HG03095 (cell line): ENCODE data around the gene PFDN1.

ENCODE experiments used
- ATAC-seq: cut with Tn5 transposase; IDR thresholded peaks from one replicate; pipeline ENCODE4 v1.9.1; 2021; ENCODE audit warnings: moderate library complexity; ENCODE audit not compliant: unreplicated experiment

The PFDN1 gene

GRCh38 chr5:140262221-140262620 lies 40.7 kb downstream of the PFDN1 start:
- no peak for ATAC-seq

DNA sequence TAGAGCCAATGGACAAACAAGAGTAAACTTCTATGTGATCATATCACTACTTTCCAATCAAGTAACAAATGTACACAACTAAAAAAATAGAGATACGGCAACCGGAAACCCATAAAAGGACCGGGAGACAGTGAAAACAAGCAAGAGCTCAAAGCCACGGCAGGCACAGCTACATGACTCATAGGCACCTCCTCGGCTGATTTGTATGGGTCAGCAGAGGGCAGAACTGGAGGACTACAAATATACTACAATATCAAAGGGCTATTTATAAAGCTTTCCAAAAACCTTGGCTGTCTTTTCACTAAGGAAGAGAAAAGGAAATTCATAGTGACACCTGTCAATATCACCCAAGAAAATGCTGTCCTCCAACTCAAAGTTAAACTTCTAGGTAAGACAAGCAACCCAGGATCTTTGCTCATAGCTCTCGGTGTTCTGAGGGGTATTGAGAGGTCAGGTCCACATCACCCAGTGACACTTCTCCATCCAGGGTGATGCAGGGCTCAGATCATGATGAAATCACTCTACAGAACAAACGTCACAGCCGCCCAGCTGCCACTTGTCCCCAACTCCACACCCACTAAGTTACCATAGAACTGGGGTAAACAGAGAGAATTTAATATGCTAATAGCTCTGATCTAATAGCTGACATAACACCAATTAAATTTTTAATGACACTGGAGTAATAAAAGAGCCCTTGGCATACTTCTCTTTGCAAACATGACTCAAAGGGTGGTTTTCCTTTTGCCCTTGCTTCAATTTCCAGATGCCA lies 41.3 kb downstream of the PFDN1 start:
- no peak for ATAC-seq

DNA sequence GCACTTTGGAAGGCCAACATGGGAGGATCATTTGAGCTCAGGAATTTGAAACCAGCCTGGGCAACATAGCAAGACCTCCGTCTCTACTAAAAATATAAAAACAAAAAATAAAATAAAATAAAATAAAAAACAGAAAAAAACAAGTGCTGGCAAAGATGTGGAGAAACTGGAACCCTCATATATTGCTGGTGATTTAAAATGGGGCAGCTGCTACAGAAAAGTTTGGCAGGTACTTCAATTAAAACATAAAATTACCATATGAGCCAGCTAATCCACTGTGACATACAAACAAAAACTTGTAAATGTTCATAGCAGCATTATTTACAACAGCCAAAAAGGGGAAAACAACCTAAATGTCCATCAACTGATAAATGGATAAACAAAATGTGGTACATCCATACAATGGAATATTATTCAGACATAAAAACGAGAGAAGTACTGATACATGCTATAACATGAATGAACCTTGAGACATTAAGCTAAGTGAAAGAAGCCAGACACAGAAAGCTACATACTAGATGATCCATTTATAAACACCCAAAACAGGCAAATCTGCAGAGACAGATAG lies 42.7 kb downstream of the PFDN1 start:
- ATAC-seq, result no peak

DNA sequence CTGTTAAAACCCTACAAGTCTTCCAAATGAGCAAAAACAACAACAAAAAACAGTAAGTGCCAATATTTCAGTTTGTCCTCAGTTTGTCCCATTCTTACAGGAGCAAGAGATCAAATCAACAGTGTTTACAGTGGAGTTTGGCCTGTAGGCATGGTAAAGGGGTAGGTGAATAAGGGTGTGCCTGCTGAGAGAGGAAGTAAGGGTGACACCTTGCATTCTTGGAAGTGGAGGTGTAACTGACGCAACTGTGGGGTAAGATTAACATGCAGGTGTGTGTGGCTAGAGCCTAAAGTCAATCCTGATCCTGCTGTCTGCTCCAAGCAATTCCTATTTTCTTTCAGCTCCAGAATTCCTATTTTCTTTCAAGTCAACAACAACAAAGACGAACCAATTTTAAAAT lies 43.4 kb downstream of the PFDN1 start:
- ATAC-seq, result no peak

- no peak for ATAC-seq
Observed at GRCh38 chr5:140258873-140259272, 44.0 kb downstream of the PFDN1 start.

DNA sequence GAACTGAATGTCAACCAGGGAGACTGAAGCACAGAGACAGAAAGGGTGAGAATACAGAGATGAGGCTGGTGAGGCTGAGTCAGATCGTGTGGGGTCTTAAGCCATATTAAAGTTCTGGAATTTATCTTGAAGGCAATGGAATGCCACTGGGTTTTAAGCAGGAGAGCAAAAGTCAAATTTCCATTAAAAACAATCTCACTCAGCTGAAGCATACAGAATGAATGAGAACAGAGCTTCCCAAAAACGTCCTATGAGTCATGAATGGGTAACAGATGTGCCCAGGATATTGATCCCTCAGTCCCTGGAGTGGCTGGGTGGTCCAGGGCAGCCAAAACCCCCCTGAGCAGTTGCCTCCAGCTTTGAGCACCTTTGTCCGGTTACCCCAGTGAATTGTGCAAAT lies 44.9 kb downstream of the PFDN1 start:
- no peak for ATAC-seq

GRCh38 chr5:140256726-140257125 lies 46.2 kb downstream of the PFDN1 start:
- ATAC-seq, result no peak

DNA sequence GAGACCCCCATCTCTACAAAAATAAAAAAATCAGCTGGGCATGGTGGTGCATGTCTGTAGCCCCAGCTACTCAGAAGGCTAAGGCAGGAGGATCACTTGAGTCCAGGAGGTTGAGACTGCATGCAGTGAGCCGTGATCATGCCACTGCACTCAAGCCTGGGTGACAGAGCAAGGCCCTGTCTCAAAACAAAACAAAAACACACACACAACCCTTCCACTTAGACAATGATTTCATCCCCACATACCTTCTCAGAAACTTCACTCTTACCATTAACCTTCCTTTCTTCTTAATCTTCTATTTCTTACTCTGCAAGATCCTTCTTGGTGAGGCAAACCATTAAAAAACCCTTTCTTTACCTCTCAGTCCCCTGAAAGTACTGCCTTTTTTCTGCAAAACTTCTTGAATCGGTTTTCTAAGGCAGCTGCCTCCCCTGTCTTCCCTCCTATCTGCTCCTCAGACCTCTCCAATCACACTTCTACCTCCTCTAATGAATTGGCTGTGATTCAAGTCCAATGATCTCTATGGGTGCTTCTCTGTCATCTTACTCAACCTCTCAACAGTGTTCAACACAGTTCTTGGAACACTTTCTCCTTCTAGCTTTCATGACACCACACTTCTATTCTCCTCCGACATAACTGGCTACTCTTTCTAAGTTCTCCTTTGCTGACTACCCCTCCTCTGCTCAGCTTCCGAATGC lies 47.3 kb downstream of the PFDN1 start:
- ATAC-seq, result no peak

DNA sequence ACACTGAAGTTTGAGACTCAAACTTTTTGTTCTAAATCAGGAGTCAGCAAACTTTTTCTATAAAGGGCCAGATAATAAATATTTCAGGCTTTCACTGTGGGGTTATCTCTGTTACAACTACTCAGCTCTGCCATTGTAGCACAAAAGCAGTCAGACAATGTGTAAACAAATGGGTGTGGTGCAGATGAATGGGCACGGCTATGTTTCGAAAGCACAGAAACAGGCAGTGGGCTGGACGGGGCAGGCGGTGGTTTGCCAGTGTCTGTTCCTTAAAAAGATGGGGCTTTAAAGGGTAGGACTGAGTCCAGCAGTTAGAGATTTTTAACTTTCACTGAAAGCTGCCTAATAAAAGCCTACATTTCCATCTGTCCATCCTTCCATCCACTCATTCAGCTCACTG lies 48.9 kb downstream of the PFDN1 start:
- no peak for ATAC-seq

DNA sequence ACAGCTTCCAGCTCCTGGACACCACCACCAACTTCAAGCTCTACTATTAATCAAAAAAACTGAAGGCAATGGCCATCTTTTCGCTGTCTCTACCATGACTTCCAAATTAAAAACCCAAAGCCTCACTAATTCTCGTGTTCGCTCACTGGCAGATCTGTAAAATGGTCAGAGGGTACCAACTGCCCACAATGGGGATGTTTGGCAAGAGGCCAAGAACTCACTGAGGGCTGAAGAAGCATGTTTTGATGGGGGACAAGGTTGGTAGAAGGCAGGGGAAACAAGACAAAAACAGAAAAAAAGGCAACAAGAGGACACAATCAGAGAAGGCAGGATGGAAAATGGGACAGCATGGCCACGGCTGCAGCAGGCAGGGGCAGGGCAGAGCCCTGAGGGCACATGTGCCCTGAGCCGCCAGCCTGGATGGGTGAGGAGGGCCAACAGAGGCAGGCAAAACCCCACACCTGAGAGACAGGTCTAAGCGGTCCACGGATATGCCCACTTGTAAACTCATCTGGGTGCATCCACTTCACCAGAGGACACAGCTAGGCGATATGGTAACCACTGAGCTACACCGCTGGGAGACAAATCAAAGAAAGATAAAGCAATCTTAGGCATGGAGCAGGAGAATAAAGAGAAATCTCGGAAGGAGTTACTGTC lies 50.3 kb downstream of the PFDN1 start:
- no peak for ATAC-seq

DNA sequence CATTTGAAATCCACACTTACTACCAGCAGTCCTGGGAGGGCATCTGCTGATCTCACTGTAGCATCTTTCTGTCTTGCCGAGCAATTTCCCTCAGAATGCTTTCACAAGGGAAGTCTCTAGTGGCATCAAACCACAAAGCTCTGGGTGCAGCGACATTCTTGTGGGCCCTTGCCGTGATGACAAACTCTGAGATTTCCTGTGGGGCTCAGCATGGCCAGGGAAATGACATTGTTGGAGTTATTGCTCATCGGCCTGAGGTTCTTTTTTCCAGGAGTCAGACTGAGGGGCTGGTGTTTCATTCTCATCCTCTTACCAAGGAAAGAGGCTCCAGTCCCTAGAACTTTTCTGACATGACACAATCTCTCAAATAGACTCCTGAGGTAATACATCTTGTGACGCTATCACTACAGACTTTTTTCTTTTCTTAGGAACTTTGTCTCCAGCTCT lies 51.4 kb downstream of the PFDN1 start:
- ATAC-seq, result peak; percentile 57

GRCh38 chr5:140250386-140250785 lies 52.5 kb downstream of the PFDN1 start:
- no peak for ATAC-seq

DNA sequence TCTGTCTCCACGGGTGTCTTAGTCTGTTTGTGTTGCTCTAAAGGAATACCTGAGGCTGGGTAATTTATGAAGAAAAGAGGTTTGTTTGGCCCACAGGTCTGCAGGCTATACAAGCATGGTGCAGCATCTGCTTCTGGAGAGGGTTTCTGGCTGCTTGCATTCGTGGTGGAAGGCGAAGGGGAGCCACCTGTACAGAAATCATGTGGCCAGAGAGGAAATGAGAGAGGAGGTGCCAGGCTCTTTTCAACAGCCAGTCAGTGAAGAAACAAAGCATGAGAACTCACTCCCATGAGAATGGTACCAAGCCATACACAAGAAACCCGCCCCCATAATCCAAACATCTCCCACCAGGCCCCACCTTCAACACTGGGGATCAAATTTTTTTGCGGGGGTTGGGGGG lies 53.4 kb downstream of the PFDN1 start:
- no peak for ATAC-seq

DNA sequence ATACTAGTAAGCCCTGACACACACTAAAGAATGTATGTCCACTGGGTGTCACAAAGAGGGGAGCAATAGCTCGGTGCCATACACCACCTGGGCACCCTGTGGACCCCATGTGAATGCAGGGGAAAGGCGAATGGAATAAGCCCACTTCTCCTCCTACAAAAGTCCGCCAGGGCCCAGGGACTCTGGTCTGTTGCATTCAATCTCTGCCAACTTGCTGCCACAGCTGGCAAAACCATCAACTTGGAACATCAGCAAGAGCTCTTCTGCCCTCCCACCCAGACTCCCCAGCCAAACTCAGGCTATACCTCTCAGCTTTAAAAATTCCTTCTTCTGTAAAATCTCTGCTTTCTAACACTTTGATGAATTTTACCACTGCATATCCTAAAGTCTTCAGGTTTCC lies 54.5 kb downstream of the PFDN1 start:
- no peak for ATAC-seq

GRCh38 chr5:140246378-140247122 lies 56.4 kb downstream of the PFDN1 start:
- no peak for ATAC-seq

GRCh38 chr5:140245926-140246325 lies 57.0 kb downstream of the PFDN1 start:
- ATAC-seq, result no peak

- ATAC-seq, result no peak
Observed at GRCh38 chr5:140245341-140245740, 57.6 kb downstream of the PFDN1 start.

GRCh38 chr5:140244525-140245025 lies 58.3 kb downstream of the PFDN1 start:
- peak; percentile 52 for ATAC-seq

- ATAC-seq, result no peak
Observed at GRCh38 chr5:140243706-140244250, 59.1 kb downstream of the PFDN1 start.

- ATAC-seq, result no peak
Observed at GRCh38 chr5:140242890-140243585, 59.9 kb downstream of the PFDN1 start.
